IgD-negative memory B cell (primary cell): ENCODE data around the gene SLC19A1. TPM values are rescaled to one million over a fixed set of nuclear protein-coding genes. Genes with fewer than 3 reads are reported as not detected.
"Not testable (repeated sequence)": the region's sequence is repeated elsewhere in the genome, so short reads cannot be mapped to it uniquely, and the experiment has no call there.

ENCODE experiments used
- H3K27ac Mint-ChIP-seq, 3 donors: one replicate each; pipeline ENCODE4 v1.8.0; 2020 to 2022; ENCODE audit warnings: mild to moderate bottlenecking in 3 of 3, mixed read lengths in 3 of 3, moderate library complexity in 1 of 3
- H3K27me3 Mint-ChIP-seq: one replicate; pipeline ENCODE4 v1.8.0; 2021; ENCODE audit warnings: mixed read lengths
- H3K36me3 Mint-ChIP-seq: one replicate; pipeline ENCODE4 v1.8.0; 2020; ENCODE audit warnings: mild to moderate bottlenecking, mixed read lengths
- H3K4me1 Mint-ChIP-seq, 3 donors: one replicate each; pipeline ENCODE4 v1.8.0; 2020 to 2022; ENCODE audit warnings: mixed read lengths in 3 of 3, mild to moderate bottlenecking in 1 of 3
- H3K4me3 Mint-ChIP-seq, 4 donors: one replicate each; pipeline ENCODE4 v1.8.0; 2020 to 2022; ENCODE audit warnings: mild to moderate bottlenecking in 4 of 4, mixed read lengths in 4 of 4, moderate library complexity in 3 of 4
- H3K9me3 Mint-ChIP-seq, 3 donors: one replicate each; pipeline ENCODE4 v1.8.0; 2020 to 2021; ENCODE audit warnings: mixed read lengths in 3 of 3, mild to moderate bottlenecking in 1 of 3
- polyA plus RNA-seq: library from polyadenylated mRNA; unstranded; fragments of 300-500 nt; fragmentation: Illumina TruSeq; gene quantifications from one replicate; pipeline ENCODE4 v1.2.3, GENCODE V29; 2021

The SLC19A1 gene
- polyA plus RNA-seq, 1 donor from 2014 or later: 15.2 TPM

DNA sequence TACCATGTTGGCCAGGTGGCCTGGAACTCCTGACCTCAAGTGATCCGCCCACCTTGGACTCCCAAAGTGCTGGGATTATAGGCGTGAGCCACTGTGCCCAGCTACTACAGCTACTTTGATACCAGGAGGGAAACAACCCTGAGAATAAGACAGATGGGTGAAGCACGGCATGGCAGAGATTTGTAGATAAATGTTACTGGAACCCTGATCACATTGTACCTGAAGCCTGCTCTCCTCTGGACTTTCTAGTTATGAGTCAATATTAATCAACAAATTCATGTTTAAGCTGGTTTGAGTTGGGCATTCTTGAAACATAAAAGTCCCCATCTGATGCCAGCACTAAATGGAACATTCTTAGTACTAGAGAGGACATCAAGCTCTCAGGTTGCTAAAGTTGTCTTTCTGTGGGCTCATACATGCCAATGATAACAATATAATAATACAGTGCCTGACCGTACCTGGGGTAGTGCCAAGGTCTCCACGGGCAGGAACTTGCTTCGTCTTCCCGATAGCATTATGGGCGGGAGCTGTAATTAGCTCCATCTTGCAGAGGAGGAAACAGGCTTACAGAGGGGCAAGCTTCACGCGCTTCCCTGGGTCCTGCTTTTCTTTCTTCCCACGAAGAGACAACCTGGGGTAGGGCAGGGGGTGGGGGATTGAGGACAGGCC lies 30.7 kb upstream of the SLC19A1 start:
- peaks cover 0 to 2% (median 0%) of the 10 kb centered on the region in 3 donors for H3K4me1 Mint-ChIP-seq
- H3K9me3 Mint-ChIP-seq: no peaks in the 10 kb centered on the region
- peak overlapping the region in 1 of 3 donors; percentile 5 for H3K27ac Mint-ChIP-seq
- peaks cover 4% of the 10 kb centered on the region for H3K27me3 Mint-ChIP-seq
- H3K36me3 Mint-ChIP-seq: no peaks in the 10 kb centered on the region
- H3K4me3 Mint-ChIP-seq: no peak overlapping the region

DNA sequence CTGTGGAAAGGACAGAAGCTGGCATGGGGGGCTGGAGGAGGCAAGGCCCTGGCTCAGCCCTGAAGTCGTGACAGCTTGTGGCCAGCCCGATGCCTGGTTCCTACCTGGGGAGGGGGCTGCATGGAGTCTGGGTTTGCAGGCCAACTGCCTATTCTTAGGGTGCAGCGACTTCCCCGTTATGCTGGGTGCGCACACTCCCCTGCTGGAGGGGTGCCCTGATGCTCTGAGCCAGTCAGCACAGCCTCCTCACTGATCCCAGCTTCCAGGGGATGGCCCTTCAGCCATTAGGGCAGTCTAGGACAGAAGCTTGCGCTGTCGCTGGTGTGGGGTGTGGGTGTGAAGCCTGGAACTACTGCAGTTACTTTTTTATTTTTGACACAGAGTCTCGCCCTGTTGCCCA lies 30.0 kb upstream of the SLC19A1 start:
- Mint-ChIP-seq H3K27me3 (peaks cover 4% of the 10 kb centered on the region), H3K36me3 (no peaks in the 10 kb centered on the region), H3K27ac (no peak overlapping the region), H3K9me3 (no peaks in the 10 kb centered on the region), H3K4me3 (no peak overlapping the region), H3K4me1 (peaks cover 0 to 2% (median 0%) of the 10 kb centered on the region in 3 donors)

DNA sequence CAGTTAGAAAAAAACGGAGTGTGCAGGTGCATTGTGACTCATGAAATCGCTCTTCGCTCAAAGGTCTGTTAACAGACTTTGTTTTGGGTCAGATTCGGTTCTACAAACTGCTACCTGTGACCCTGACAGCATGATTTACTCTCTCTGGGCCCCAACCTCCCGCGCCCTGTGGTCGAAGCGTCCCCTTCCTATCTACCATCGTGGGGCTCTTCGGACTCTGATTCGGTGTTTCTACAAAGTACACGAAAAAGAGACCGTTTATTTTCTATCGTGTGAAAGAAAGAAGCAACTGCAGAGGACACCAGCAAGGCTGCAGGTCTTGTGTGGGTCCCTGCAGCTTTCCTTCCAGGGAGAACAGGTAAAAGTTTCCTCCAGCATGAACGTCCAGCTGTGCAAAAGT lies 29.4 kb upstream of the SLC19A1 start:
- peaks cover 0 to 2% (median 0%) of the 10 kb centered on the region in 3 donors for H3K4me1 Mint-ChIP-seq
- H3K36me3 Mint-ChIP-seq: no peaks in the 10 kb centered on the region
- H3K27ac Mint-ChIP-seq: no peak overlapping the region
- H3K4me3 Mint-ChIP-seq: no peak overlapping the region
- no peaks in the 10 kb centered on the region for H3K9me3 Mint-ChIP-seq
- peaks cover 4% of the 10 kb centered on the region for H3K27me3 Mint-ChIP-seq

DNA sequence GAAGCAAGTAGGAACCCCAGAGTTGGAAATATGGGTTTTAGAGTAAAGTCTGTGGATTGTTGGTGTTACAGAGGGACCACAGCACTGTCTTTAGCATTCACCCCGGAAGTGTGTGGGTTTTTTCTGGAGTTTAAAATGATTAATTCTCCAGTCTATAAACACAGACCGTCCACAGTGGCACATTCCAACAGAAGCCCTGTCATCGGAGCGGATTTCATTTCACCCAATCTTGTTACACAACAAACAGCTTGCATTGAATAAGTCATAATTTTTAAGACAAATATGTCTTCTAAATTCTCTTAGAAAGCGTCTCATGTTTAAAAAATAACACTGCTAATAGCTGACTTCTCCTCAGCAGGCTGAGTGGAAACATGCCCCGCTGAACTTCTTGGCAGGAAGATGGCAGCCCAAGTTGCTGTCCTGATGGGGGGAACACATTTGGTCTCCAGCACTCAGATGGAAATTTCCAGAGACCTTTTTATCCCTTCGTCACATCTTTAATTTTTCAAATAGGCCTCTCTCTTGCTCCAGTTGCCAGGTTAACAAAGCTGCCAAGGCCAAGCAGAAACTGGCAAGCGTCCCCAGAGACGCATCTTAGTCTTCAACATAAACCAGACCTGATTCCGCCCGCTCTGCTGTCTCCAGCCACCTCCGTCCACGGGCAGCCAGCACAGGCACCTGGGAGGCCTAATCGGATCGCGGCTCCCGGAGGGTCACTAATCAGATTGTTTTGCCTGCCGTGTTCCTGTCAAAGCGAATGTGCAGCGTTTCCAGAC lies 28.8 kb upstream of the SLC19A1 start:
- no peaks in the 10 kb centered on the region for H3K9me3 Mint-ChIP-seq
- no peaks in the 10 kb centered on the region for H3K4me1 Mint-ChIP-seq
- no peak overlapping the region for H3K27ac Mint-ChIP-seq
- H3K4me3 Mint-ChIP-seq: no peak overlapping the region
- no peaks in the 10 kb centered on the region for H3K36me3 Mint-ChIP-seq
- no peaks in the 10 kb centered on the region for H3K27me3 Mint-ChIP-seq

DNA sequence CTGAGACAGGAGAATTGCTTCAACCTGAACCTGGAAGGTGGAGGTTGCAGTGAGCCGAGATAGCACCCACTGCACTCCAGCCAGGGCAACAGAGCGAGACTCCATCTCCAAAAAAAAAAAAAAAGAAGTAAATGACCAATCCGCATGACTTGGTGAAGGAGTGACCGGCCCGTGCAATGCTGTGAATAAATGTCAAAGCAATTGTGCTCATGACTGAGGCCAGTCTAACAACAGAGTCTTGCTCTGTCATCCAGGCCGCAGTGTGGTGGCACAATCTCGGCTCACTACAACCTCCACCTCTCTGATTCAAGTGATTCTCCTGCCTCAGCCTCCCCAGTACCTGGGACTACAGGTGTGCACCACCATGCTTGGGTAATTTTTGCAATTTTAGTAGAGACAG lies 27.8 kb upstream of the SLC19A1 start:
- no peaks in the 10 kb centered on the region for H3K27me3 Mint-ChIP-seq
- no peak overlapping the region for H3K4me3 Mint-ChIP-seq
- H3K9me3 Mint-ChIP-seq: no peaks in the 10 kb centered on the region
- no peak overlapping the region for H3K27ac Mint-ChIP-seq
- H3K4me1 Mint-ChIP-seq: no peaks in the 10 kb centered on the region
- H3K36me3 Mint-ChIP-seq: no peaks in the 10 kb centered on the region

DNA sequence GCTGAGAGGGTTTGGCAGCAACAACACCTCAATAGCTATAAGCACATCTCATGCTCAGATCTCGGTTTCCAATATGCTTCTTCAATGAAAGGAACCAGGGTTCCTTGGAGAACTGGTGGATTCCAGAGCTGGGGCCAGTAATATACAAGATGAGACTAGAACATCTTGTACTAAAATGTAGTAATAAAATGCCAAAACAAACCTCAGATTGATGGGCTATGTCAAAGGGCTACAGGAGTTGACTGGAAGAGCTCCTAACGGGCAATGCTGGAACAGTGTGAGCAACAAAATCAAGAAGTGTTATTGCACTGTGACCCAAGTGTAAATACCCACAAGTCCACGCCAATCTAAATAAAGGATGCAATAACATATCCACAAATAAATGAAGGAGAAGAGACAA lies 26.1 kb upstream of the SLC19A1 start:
- no peak overlapping the region for H3K4me3 Mint-ChIP-seq
- no peaks in the 10 kb centered on the region for H3K4me1 Mint-ChIP-seq
- H3K27ac Mint-ChIP-seq: no peak overlapping the region
- H3K9me3 Mint-ChIP-seq: no peaks in the 10 kb centered on the region
- H3K27me3 Mint-ChIP-seq: no peaks in the 10 kb centered on the region
- no peaks in the 10 kb centered on the region for H3K36me3 Mint-ChIP-seq

DNA sequence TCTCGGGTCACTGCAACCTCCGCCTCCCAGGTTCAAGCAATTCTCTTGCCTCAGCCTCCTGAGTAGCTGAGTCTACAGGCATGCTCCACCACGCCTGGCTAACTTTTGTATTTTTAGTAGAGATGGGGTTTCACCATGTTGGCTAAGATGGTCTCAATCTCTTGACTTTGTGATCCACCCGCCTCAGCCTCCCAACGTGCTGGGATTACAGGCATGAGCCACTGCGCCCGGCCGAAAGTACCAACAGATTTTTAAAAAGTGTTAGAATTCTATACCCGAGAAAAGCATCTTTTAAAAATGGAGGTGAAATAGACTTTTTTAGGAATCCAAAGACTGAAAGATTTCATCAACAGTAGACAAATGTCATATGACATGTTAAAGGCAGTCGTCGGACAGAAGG lies 21.9 kb upstream of the SLC19A1 start:
- not testable (repeated sequence) for H3K4me3 Mint-ChIP-seq, H3K4me1 Mint-ChIP-seq, H3K27ac Mint-ChIP-seq, H3K27me3 Mint-ChIP-seq, H3K36me3 Mint-ChIP-seq, H3K9me3 Mint-ChIP-seq

DNA sequence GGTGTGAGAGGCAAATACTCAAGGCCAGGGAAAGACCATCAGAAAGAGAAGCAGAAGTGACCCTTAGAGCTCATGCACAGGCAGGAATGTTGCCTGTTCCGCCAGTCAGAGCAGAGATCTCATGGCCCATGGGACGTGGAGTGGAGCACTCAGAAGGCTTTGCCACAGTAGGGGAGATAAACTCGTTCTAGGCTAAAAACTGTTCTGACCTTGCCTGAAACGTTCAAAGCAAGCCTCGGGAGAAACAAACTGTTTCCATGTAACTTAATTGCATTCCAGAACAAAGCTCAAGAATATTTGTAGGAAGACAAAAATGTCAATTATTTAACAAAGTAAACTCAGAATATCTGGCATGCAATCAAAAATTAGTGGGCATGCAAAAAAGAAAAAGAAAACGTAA lies 20.7 kb upstream of the SLC19A1 start:
- Mint-ChIP-seq H3K27ac (no peak overlapping the region), H3K4me1 (peaks cover 0 to 2% (median 0%) of the 10 kb centered on the region in 3 donors), H3K4me3 (no peak overlapping the region), H3K9me3 (peaks cover 0 to 4% (median 2%) of the 10 kb centered on the region in 3 donors), H3K36me3 (no peaks in the 10 kb centered on the region), H3K27me3 (peaks cover 9% of the 10 kb centered on the region)

DNA sequence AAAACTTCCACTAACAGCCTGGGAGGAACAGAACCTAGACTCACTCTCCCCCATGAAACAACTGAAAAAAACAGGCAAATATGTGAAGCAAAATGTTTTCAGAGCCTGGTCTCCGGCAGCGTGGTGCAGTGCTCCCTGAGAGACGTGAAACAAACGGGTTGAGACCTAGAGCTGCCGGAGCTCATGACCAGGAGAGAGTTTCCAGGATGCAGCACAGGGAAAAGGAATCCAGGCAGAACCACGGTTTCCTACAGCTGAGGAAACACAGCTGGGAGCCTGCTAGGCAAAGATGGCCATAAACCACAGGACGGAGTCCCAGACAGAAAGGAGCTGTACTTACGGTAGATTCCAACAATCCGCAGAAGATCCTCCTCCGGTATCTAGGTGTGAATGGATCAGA lies 20.2 kb upstream of the SLC19A1 start:
- peaks cover 0 to 2% (median 0%) of the 10 kb centered on the region in 3 donors for H3K4me1 Mint-ChIP-seq
- H3K9me3 Mint-ChIP-seq: peaks cover 0 to 4% (median 2%) of the 10 kb centered on the region in 3 donors
- no peak overlapping the region for H3K4me3 Mint-ChIP-seq
- H3K36me3 Mint-ChIP-seq: no peaks in the 10 kb centered on the region
- H3K27me3 Mint-ChIP-seq: peaks cover 9% of the 10 kb centered on the region
- no peak overlapping the region for H3K27ac Mint-ChIP-seq

DNA sequence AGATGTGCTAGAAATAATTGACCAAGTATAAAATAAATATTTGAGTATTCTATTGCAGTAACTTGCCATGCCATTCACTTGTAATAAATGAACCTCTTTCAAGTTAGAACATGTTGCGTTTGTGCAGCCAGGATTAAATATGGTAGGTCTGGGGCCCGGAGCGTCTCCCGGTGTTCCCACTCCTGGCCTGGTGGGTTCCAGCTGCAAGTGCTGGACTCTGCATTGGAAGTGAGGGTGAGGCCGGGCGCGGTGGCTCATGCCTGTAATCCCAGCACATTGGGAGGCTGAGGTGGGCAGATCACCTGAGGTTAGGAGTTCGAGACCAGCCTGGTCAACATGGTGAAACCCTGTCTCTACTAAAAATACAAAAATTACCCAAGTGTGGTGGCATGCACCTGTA lies 19.0 kb upstream of the SLC19A1 start:
- H3K4me3 Mint-ChIP-seq, H3K9me3 Mint-ChIP-seq, H3K36me3 Mint-ChIP-seq, H3K27ac Mint-ChIP-seq, H3K27me3 Mint-ChIP-seq, H3K4me1 Mint-ChIP-seq: not testable (repeated sequence)

DNA sequence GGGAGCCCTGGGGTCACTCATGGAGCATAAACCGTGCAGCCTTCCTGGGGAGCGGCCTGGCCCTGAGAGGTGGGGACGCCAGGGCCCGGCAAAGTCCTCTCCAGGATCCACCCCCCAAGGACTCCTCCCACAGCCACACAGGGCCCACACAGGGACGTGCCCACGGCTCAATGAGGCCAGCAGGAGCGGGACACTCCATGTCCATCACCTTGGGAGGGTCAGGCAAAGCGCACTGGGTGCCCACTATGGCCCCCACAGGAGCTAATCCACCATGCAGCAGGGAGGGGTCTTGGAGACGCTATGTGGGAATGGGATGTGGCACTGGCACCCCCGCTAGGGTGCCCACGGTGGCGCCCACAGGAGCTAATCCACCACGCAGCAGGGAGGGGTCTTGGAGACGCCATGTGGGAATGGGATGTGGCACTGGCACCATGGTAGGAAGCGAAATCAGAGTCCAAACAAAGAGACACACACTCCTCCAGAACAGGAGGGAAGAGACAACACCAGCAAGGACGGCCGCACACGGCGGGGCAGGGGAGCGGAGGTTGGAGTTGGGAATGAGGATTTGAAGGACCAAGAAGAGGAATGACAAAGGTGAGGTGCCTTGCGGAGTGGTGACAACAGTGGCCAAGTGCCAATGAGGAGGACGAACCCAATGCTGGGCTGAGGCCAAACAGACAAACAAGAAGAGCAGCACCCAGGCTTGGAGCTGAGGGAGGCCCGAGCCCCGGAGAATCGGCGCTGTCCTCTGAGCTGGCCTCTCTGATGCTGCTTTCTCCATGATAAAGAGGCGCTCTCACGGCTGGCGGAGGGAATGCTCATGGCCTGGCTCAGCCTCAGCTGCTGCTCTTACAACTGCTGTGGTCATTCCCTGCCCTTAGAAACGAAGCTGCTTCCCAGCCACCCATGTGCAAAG lies 18.1 kb upstream of the SLC19A1 start:
- Mint-ChIP-seq H3K27me3 (peaks cover 9% of the 10 kb centered on the region), H3K4me3 (peak overlapping the region in 1 of 4 donors; percentile 9), H3K27ac (no peak overlapping the region), H3K36me3 (no peaks in the 10 kb centered on the region), H3K4me1 (peaks cover 0 to 2% (median 2%) of the 10 kb centered on the region in 3 donors), H3K9me3 (peaks cover 0 to 4% (median 2%) of the 10 kb centered on the region in 3 donors)

DNA sequence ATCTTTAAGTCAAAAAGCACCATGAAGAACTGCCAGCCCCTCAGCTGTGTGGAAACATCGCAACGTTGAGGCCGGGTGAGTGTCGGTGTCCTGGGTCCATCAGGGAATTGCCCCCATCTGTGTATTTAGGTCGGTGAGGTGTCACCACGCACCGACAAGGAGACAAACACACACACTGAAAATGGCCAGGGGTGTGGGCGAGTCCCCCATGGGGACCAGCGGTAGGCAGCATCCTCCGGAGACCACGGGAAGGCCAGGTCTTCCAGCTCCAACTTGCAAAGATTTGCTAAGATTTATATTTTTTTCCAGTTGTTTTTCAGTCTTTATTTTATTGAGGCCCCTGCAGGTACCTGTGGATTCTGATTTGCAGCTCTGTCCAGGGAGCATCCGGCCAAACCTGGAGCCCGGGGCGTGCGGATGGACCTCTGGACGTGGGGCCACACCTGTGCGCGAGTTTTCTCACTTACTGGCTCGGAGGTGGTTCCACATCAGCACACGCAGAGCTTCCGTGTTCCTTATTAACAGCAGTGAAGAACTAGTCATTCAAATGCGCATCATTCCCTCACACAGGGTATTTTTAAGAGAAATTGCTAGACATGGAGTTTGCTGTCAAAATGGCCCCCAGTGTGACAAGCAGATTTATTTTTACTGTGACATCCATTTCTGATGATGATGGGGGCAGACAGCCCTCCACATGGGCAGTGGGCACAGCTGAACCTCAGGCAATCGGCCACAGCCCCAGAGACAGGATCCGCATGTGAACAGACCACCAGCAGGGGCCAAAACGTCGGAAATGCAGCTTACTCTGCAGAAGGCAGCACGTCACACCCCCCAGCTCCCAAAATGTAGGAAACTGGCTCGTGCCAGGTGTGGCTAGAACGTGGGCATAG lies 17.2 kb upstream of the SLC19A1 start:
- H3K4me1 Mint-ChIP-seq: peaks cover 4 to 5% (median 5%) of the 10 kb centered on the region in 3 donors
- peak overlapping the region in 1 of 4 donors; percentile 78 for H3K4me3 Mint-ChIP-seq
- H3K36me3 Mint-ChIP-seq: no peaks in the 10 kb centered on the region
- peaks cover 9% of the 10 kb centered on the region for H3K27me3 Mint-ChIP-seq
- no peak overlapping the region for H3K27ac Mint-ChIP-seq
- peaks cover 0 to 4% (median 2%) of the 10 kb centered on the region in 3 donors for H3K9me3 Mint-ChIP-seq

DNA sequence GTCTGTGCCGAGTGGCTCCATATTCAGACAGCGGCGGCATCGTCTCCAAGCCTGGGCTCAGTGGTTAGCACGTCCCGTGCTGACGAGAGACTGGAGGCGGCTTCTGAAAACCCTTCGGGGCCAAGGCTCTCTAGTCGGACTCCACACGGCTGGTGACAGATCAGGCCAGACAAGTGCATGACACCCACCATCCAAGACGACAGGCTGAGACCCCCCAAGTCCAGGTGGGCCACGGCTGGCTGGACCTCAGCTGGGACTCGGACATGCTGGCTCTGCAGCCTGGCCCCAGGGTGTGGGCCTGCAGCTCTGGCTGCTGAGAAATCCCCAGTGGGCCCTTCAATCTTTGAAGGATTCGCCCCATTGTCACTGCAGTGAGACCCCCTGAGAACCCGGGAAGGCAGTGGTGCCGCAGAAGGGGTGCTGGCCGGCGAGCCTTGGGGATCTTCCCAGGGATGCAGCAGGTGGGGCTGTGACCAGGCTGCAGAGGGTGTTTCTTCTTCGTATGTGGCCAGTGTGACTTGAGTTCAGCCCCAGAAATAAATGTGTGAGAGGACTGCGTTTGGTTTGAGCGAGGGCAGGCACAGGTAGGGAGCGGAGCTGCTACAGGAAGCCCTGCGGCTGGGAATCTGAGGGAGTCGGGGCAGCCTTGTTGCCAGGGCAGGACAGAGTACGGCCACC lies 15.9 kb upstream of the SLC19A1 start:
- peaks cover 0 to 4% (median 2%) of the 10 kb centered on the region in 3 donors for H3K9me3 Mint-ChIP-seq
- H3K27me3 Mint-ChIP-seq: peaks cover 9% of the 10 kb centered on the region
- H3K4me1 Mint-ChIP-seq: peaks cover 5 to 6% (median 6%) of the 10 kb centered on the region in 3 donors
- H3K36me3 Mint-ChIP-seq: no peaks in the 10 kb centered on the region
- H3K4me3 Mint-ChIP-seq: peak overlapping the region in 1 of 4 donors; percentile 82
- no peak overlapping the region for H3K27ac Mint-ChIP-seq

DNA sequence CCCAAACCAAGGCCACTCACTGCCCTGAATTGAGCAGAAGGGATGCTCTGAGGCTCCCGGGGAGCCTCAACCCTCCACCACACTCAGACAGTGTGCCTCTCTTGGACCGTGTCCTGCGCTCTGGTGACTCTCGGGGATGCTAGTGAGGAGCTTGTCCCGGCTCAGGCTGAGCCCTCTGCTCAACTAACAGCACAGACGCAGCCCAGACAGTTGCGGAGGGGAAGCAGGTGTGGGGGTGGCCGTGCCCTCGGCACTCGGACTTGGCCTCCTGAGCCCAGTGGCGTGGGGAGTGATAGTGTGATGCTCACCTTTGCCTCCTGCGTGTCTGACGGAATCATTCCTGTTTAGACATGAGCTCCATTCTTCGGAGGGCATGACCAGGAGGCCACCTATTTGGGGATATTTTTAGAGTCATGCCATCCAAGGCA lies 15.4 kb upstream of the SLC19A1 start:
- H3K4me3 Mint-ChIP-seq: peak overlapping the region in 3 of 4 donors; percentile 15 to 82 (median 52)
- peaks cover 0 to 2% (median 0%) of the 10 kb centered on the region in 3 donors for H3K9me3 Mint-ChIP-seq
- H3K4me1 Mint-ChIP-seq: peaks cover 5 to 6% (median 6%) of the 10 kb centered on the region in 3 donors
- peaks cover 7% of the 10 kb centered on the region for H3K27me3 Mint-ChIP-seq
- no peaks in the 10 kb centered on the region for H3K36me3 Mint-ChIP-seq
- H3K27ac Mint-ChIP-seq: no peak overlapping the region
